Cardiac septum (tissue), 1 donor: Measurements from ENCODE around the gene TP73. TPM values are rescaled to one million over a fixed set of nuclear protein-coding genes. Genes with fewer than 3 reads are reported as not detected.

Experiments used
- DNase-seq: peaks from one replicate; pipeline ENCODE4 v3.0.0-alpha.2; 2020; ENCODE audit warnings: low spot score
- intact Hi-C: fragments of 100-400 bp; cut with DNase I; formaldehyde crosslinking; loops from one replicate; pipeline ENCODE4 v1.14.0; 2022
- total RNA-seq: library from RNA; stranded (reverse); fragmentation: NEBNext Ultra II Directional; extraction: Animal tissue kit (Norgen Biotek cat#: 25700); gene quantifications from one replicate; pipeline ENCODE4 v1.2.1, GENCODE V29; 2021
- donor health status: DM: no; HTN: no; CAD: no.

Gene TP73
- total RNA-seq, 1 donor from 2014 or later, result 0.30 TPM

- DNase-seq, result no peak
- intact Hi-C loops, result no loop called here
Observed at GRCh38 chr1:3767328-3767925, 115.1 kb downstream of the TP73 start.

GRCh38 chr1:3768811-3769390, 116.6 kb downstream of the TP73 start:
- DNase-seq, result no peak
- intact Hi-C loops, result no loop called here

GRCh38 chr1:3770047-3770765, 117.9 kb downstream of the TP73 start:
- intact Hi-C loops, result no loop called here
- no peak for DNase-seq

GRCh38 chr1:3771108-3772026, 119.1 kb downstream of the TP73 start:
- intact Hi-C loops, result no loop called here
- no peak for DNase-seq

- intact Hi-C loops, result no loop called here
- DNase-seq, result peak; percentile 94
Observed at GRCh38 chr1:3772027-3772714, 119.9 kb downstream of the TP73 start.

GRCh38 chr1:3772715-3773571, 120.6 kb downstream of the TP73 start, which contains the start of gene SMIM1:
TSS of gene SMIM1 (plus strand) at chr1:3772749. CDS start at chr1:3775374, 2,625 bp downstream.
- intact Hi-C loops, result no loop called here
- peak; percentile 63 for DNase-seq

- peak; percentile 55 for DNase-seq
- intact Hi-C loops, result no loop called here
Observed at GRCh38 chr1:3773572-3774275, 121.4 kb downstream of the TP73 start.

GRCh38 chr1:3774276-3774945, 122.1 kb downstream of the TP73 start:
- DNase-seq, result no peak
- intact Hi-C loops, result no loop called here

- intact Hi-C loops, result no loop called here
- peak; percentile 75 for DNase-seq
Observed at GRCh38 chr1:3774946-3775489, 122.7 kb downstream of the TP73 start.

GRCh38 chr1:3775490-3776230, 123.3 kb downstream of the TP73 start:
- peak; percentile 77 for DNase-seq

GRCh38 chr1:3776231-3776961, 124.1 kb downstream of the TP73 start:
- DNase-seq, result no peak
- intact Hi-C loops, result no loop called here

More at GRCh38 chr1:3775490-3776230, 123.3 kb downstream of the TP73 start:
- intact Hi-C loops, result no loop called here

GRCh38 chr1:3777078-3777547, 124.8 kb downstream of the TP73 start:
- intact Hi-C loops, result no loop called here
- peak; percentile 73 for DNase-seq

- intact Hi-C loops, result no loop called here
- peak; percentile 73 for DNase-seq
Observed at GRCh38 chr1:3777647-3778589, 125.6 kb downstream of the TP73 start.

GRCh38 chr1:3778590-3779264, 126.4 kb downstream of the TP73 start:
- DNase-seq, result peak; percentile 73
- intact Hi-C loops, result no loop called here
